Retinal pigment epithelial cell (primary cell): Measurements from ENCODE around the gene EMP3.

Experiments used
- DNase-seq: peaks from one replicate; pipeline ENCODE4 v3.0.0-alpha.2; 2010; ENCODE audit warnings: low read depth
- H3K4me3 ChIP-seq: 2 replicates; pipeline ENCODE4 v1.5.1; 2011; ENCODE audit warnings: mild to moderate bottlenecking, low read length, control low read depth, moderate library complexity
- CTCF ChIP-seq: conservative IDR thresholded peaks from 2 replicates; pipeline ENCODE4 v1.5.1; 2011; ENCODE audit warnings: low read depth, low read length, control low read depth, inconsistent platforms

EMP3 gene

GRCh38 chr19:48330012-48330681 lies 4.8 kb downstream of the EMP3 start:
- DNase-seq = peak; percentile 59
- H3K4me3 ChIP-seq = peak overlapping the region; percentile 60
- TF ChIP-seq CTCF = peak; percentile 10

GRCh38 chr19:48332351-48332661 lies 7.0 kb downstream of the EMP3 start:
- no peak for DNase-seq
- H3K4me3 ChIP-seq = peak overlapping the region; percentile 52
- no peak for TF ChIP-seq CTCF

- TF ChIP-seq CTCF = no peak
- H3K4me3 ChIP-seq = peak overlapping the region; percentile 52
- peak; percentile 98 for DNase-seq
These were observed 7.5 kb downstream of the EMP3 start for GRCh38 chr19:48332662-48333466.

DNA sequence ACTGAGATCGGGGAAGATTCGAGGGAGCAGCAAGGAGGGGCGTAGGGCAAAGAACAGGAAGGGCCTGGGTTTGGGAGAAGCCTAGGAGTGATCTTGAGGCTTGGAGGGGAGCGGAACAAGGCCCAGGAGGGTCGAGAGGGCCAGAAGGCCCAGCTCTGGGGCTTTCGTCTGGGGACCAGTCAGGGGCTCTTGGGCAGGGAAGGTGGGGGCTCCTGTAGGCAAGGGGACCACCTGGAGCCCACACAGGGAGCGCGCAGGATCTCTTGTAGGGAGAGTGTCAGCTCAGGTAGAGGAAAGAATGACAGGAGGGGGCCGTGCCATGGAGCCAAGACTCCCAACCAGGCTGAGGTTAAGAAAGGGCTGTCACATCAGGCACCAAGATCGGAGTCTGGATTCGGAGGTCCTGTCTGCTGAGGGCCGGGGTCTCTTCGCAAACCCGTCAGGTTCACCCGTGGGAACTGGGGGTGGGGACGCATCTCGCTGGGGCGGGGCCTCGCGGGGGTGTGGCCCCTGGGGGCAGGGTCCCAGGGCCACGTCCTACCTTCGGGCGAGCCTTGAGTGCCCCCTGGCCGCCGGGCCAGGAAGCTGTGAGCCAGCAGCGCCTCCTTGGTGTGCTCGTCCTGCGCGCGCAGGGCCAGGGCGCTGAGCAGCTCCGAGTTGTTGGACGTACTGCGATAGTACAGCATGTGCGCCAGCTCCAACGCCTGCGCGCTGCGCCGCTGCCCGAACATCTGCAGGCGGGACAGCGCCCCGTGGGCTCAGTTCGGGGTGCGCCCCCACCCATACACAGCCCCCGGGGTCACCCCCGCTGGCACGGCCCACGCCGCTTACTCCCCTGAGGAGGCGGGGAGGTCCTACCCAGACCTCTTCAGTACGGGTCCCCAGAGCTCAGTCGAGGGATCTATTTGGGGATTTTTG lies 8.4 kb downstream of the EMP3 start:
- TF ChIP-seq CTCF = peak; percentile 86
- DNase-seq = peak; percentile 61
- H3K4me3 ChIP-seq = peak overlapping the region; percentile 52

DNA sequence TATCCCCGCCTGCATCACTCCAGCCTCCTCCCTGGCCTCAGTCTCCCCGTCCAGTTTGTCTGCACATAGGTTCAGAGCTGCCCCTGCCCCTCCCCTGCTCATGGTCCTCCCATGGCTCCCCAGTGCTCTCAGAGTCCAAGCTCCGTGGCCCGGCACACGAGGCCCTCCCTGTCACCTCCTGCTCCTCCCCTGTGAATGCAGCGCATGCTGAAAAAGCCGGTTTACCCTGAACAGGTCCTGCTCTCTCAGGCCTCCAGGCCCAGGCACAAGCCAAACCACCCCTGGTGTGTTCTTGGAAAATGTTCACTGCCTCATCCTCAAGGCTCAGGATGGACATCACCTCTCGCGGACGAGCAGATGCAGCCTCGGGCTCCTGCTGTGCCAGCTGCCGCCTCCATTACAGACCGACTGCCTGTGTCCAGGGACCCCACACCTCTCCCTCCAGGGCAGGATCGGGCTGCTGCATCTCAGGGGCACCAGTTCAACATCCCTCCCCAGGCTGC lies 13.0 kb downstream of the EMP3 start:
- H3K4me3 ChIP-seq = no peak overlapping the region
- TF ChIP-seq CTCF = no peak
- no peak for DNase-seq

DNA sequence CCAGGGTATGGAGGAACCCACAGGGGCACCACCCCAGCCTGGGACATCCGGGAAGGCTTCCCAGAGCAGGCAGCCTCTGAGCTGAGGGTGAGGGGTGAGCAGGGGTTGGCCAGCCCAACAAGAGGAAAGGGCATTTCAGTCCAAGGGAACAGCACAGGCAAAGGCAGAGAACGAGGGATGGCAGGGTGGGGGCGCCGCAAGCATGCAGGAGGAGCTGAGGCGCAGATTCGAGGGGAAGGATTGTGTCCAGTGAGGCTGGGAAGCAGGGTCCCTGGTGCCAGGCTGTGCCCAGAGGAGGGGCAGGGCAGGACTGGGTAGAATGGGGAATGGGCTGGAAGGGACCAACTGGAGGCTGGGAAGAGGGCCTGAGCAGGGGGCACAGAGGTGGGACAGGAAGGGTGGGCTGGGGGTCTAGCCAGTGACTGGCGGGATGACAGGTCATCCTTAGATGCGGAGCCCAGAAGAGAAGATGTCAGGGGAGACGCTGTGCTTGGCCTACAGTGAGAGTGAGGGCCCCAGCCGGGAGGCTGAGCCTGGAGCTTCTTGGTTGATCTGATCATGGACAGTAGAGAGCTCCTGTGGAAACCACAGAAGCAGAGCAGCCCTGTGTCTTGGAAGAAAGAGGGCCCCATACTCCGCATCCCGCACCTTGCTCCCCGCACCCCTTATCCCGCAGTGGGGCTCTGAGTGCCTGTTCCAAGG lies 13.6 kb downstream of the EMP3 start:
- no peak for TF ChIP-seq CTCF
- no peak for DNase-seq
- no peak overlapping the region for H3K4me3 ChIP-seq
